CD4-positive, alpha-beta T cell (primary cell): ENCODE results near the gene ERCC8. TPM values are rescaled to one million over a fixed set of nuclear protein-coding genes. Genes with fewer than 3 reads are reported as not detected.

Experiments used
- ATAC-seq: fragments of 200-7000 bp; cut with Tn5 transposase; one replicate; pipeline ENCODE4 v1.10.0; 2022; ENCODE audit warnings: mild to moderate bottlenecking; ENCODE audit not compliant: poor library complexity
- CTCF ChIA-PET: fragments of 350-600 bp; sonication (Branson Sonifier 250); formaldehyde crosslinking; loops from one replicate; lab custom pipeline; 2021; ENCODE audit warnings: antibody characterized with exemption, inconsistent platforms; lab: Charles Lee
- POLR2A ChIA-PET: fragments of 350-600 bp; sonication (Branson Sonifier 250); formaldehyde crosslinking; loops from one replicate; lab custom pipeline; 2021; ENCODE audit warnings: antibody characterized with exemption, inconsistent platforms; lab: Charles Lee
- DNase-seq, 14 experiments: peaks; one replicate each; pipeline ENCODE4 v3.0.0-alpha.2; 2013 to 2020; ENCODE audit warnings: mixed read lengths in 2 of 14
- H3K27ac ChIP-seq, 2 donors: one replicate each; pipeline versions ENCODE4 v1.5.1 to v1.7.0; 2013; ENCODE audit warnings: low read length in 2 of 2, low read depth in 1 of 2, mild to moderate bottlenecking in 1 of 2
- H3K27me3 ChIP-seq, 2 experiments: 1 replicate in 1 of 2; 2 replicates in 1 of 2; pipeline versions ENCODE4 v1.6.1 to v1.7.0; 2013; ENCODE audit warnings: low read length in 2 of 2, control low read depth in 1 of 2, mild to moderate bottlenecking in 1 of 2, moderate library complexity in 1 of 2; ENCODE audit not compliant: insufficient read depth in 2 of 2, control insufficient read depth in 1 of 2
- H3K36me3 ChIP-seq: one replicate; pipeline ENCODE4 v1.6.1; 2013; ENCODE audit warnings: low read length, control low read depth; ENCODE audit not compliant: insufficient read depth
- H3K4me1 ChIP-seq: one replicate; pipeline ENCODE4 v1.6.1; 2013; ENCODE audit warnings: low read length, control low read depth; ENCODE audit not compliant: insufficient read depth
- H3K4me3 ChIP-seq: one replicate; pipeline ENCODE4 v1.5.1; 2013; ENCODE audit warnings: mild to moderate bottlenecking, low read length, moderate library complexity
- H3K9me3 ChIP-seq, 2 experiments: 1 replicate in 1 of 2; 2 replicates in 1 of 2; pipeline versions ENCODE4 v1.6.1 to v1.7.0; 2013; ENCODE audit warnings: low read length in 2 of 2, mild to moderate bottlenecking in 2 of 2, control low read depth in 1 of 2, moderate library complexity in 1 of 2; ENCODE audit not compliant: control insufficient read depth in 1 of 2, insufficient read depth in 1 of 2
- H3K27ac Mint-ChIP-seq: one replicate; pipeline ENCODE4 v1.8.0; 2020; ENCODE audit warnings: mixed read lengths
- H3K27me3 Mint-ChIP-seq: one replicate; pipeline ENCODE4 v1.8.0; 2021; ENCODE audit warnings: mixed read lengths
- H3K36me3 Mint-ChIP-seq: one replicate; pipeline ENCODE4 v1.8.0; 2021; ENCODE audit warnings: low read depth, mixed read lengths
- H3K4me1 Mint-ChIP-seq: one replicate; pipeline ENCODE4 v1.8.0; 2021; ENCODE audit warnings: low read depth, mixed read lengths
- H3K4me3 Mint-ChIP-seq: one replicate; pipeline ENCODE4 v1.8.0; 2020; ENCODE audit warnings: mild to moderate bottlenecking, mixed read lengths
- H3K9me3 Mint-ChIP-seq: one replicate; pipeline ENCODE4 v1.8.0; 2020; ENCODE audit warnings: mixed read lengths
- intact Hi-C, 2 experiments: fragments of 100-400 bp; cut with DNase I in 1 of 2; cut with micrococcal nuclease in 1 of 2; formaldehyde crosslinking; loops; one replicate each; pipeline versions ENCODE4 v1.15.1 to v1.9.0; 2023 to 2025; cut with DNase I, micrococcal nuclease
- total RNA-seq, 174 experiments: library from RNA in 2 of 174; stranded (reverse) in 2 of 174; gene quantifications; one replicate each; pipeline ENCODE4 v1.2.3 and lab custom pipeline; 2021 to 2026
- TF ChIP-seq, protein P1 (sequence below): fragments of 200-600 bp; IDR thresholded peaks from one replicate; pipeline ENCODE4 v1.8.0; 2022; ENCODE audit warnings: antibody characterized with exemption, mild to moderate bottlenecking

ERCC8 gene
- total RNA-seq, 2 experiments from 2014 or later, result 2.6 to 3.7 TPM

DNA sequence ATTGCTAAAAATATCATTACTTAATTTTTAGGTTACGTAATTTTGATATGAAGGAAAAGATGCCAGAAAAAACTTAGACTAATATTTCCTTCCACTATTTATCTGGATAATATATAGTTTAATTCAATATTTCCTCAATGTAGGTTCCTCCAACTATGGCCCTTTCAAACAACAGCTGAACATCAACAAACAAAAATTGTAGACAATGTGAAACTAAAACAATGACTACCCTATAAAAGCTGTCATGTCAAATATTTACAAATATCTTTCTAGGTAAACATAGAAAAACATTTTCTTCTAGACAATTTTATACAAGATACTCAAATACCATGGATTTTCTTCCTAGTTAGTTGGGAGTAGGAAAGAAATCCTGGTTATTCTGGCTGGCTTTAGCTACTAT, 117.7 kb downstream of the ERCC8 start:
- Histone ChIP-seq H3K4me3 (no peak overlapping the region), H3K36me3 (no peaks in the 10 kb centered on the region), H3K27me3 (no peaks in the 10 kb centered on the region), H3K9me3 (no peaks in the 10 kb centered on the region), H3K4me1 (no peaks in the 10 kb centered on the region), H3K27ac (no peak overlapping the region)
- H3K27ac Mint-ChIP-seq, result no peak overlapping the region
- no peak overlapping the region for H3K4me3 Mint-ChIP-seq
- ATAC-seq, result no peak
- TF ChIP-seq, protein P1, sequence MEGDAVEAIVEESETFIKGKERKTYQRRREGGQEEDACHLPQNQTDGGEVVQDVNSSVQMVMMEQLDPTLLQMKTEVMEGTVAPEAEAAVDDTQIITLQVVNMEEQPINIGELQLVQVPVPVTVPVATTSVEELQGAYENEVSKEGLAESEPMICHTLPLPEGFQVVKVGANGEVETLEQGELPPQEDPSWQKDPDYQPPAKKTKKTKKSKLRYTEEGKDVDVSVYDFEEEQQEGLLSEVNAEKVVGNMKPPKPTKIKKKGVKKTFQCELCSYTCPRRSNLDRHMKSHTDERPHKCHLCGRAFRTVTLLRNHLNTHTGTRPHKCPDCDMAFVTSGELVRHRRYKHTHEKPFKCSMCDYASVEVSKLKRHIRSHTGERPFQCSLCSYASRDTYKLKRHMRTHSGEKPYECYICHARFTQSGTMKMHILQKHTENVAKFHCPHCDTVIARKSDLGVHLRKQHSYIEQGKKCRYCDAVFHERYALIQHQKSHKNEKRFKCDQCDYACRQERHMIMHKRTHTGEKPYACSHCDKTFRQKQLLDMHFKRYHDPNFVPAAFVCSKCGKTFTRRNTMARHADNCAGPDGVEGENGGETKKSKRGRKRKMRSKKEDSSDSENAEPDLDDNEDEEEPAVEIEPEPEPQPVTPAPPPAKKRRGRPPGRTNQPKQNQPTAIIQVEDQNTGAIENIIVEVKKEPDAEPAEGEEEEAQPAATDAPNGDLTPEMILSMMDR, result no peak
- POLR2A ChIA-PET, result no interaction called here
- no peaks in the 10 kb centered on the region for H3K4me1 Mint-ChIP-seq
- H3K27me3 Mint-ChIP-seq, result no peaks in the 10 kb centered on the region
- CTCF ChIA-PET, result no interaction called here
- no peaks in the 10 kb centered on the region for H3K36me3 Mint-ChIP-seq
- no peaks in the 10 kb centered on the region for H3K9me3 Mint-ChIP-seq
- DNase-seq, result no peak
- intact Hi-C loops, result no loop called here

DNA sequence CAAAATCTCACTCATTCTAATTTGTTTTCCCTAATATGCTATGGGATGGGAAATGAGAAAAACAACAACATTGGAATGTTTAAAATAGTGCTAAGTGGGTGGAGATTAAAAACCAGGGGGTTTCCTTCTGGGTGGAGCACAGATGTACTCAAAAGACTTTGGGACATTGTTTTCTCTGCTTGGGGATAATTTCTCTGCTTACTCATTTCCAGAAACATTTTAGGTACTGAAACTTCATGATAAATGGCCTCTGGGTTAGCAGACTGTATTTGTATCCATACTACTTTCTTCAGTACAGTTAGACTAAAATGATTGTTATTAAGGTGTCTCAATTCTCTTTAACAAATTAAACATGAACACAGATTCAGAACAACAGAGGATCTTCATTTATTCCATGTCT, 118.2 kb downstream of the ERCC8 start:
- H3K27ac ChIP-seq, result no peak overlapping the region
- Mint-ChIP-seq H3K27ac (no peak overlapping the region), H3K9me3 (no peaks in the 10 kb centered on the region), H3K4me1 (no peaks in the 10 kb centered on the region), H3K36me3 (no peaks in the 10 kb centered on the region), H3K27me3 (no peaks in the 10 kb centered on the region), H3K4me3 (no peak overlapping the region)
- intact Hi-C loops, result no loop called here
- no peak overlapping the region for H3K4me3 ChIP-seq
- ChIA-PET CTCF (no interaction called here), POLR2A (no interaction called here)
- no peaks in the 10 kb centered on the region for H3K36me3 ChIP-seq
- TF ChIP-seq, protein P1, result no peak
- no peaks in the 10 kb centered on the region for H3K4me1 ChIP-seq
- no peaks in the 10 kb centered on the region for H3K27me3 ChIP-seq
- no peaks in the 10 kb centered on the region for H3K9me3 ChIP-seq
- DNase-seq (no peak), ATAC-seq (no peak)

Other genes starting within 250 kb of the ERCC8 start
- gene DEPDC1B, start 244.9 kb downstream of the ERCC8 start, total RNA-seq, result under 1 TPM; 0.39 to 0.60 TPM
- gene ELOVL7, start 100.8 kb downstream of the ERCC8 start, total RNA-seq, result not detected
- 1 to 10 TPM; 8.1 to 8.8 TPM for gene NDUFAF2, start 135 bp upstream of the ERCC8 start, total RNA-seq
- gene SMIM15, start 217.4 kb upstream of the ERCC8 start, total RNA-seq, result 10 to 100 TPM; 16.5 to 18.2 TPM